ENCODE results near the gene SYT8. TPM values are rescaled to one million over a fixed set of nuclear protein-coding genes. Genes with fewer than 3 reads are reported as not detected.
"Not testable (repeated sequence)": the region's sequence is repeated elsewhere in the genome, so short reads cannot be mapped to it uniquely, and the experiment has no call there.

Gene SYT8
- polyA plus RNA-seq, 1 donor from 2014 or later = not detected

GRCh38 chr11:1812274-1812673, 22.5 kb upstream of the SYT8 start:
- H3K27me3 Mint-ChIP-seq = peaks cover 16% of the 10 kb centered on the region
- H3K4me1 Mint-ChIP-seq = peaks cover 0 to 2% (median 0%) of the 10 kb centered on the region in 3 donors
- H3K27ac Mint-ChIP-seq = no peak overlapping the region
- H3K4me3 Mint-ChIP-seq = no peak overlapping the region
- peaks cover under 1 to 8% (median 4%) of the 10 kb centered on the region in 3 donors for H3K9me3 Mint-ChIP-seq
- H3K36me3 Mint-ChIP-seq = peaks cover 1% of the 10 kb centered on the region

GRCh38 chr11:1812801-1813200, 22.0 kb upstream of the SYT8 start:
- Mint-ChIP-seq H3K4me1 (peaks cover 0 to 2% (median 0%) of the 10 kb centered on the region in 3 donors), H3K4me3 (no peak overlapping the region), H3K27me3 (peaks cover 16% of the 10 kb centered on the region), H3K27ac (no peak overlapping the region), H3K36me3 (peaks cover 3% of the 10 kb centered on the region), H3K9me3 (peaks cover 3 to 8% (median 8%) of the 10 kb centered on the region in 3 donors)

GRCh38 chr11:1813356-1813755, 21.4 kb upstream of the SYT8 start:
- H3K27me3 Mint-ChIP-seq = peaks cover 16% of the 10 kb centered on the region
- not testable (repeated sequence) for H3K27ac Mint-ChIP-seq, H3K9me3 Mint-ChIP-seq, H3K36me3 Mint-ChIP-seq, H3K4me1 Mint-ChIP-seq, H3K4me3 Mint-ChIP-seq

GRCh38 chr11:1814691-1815090, 20.1 kb upstream of the SYT8 start:
- no peak overlapping the region for H3K4me3 Mint-ChIP-seq

GRCh38 chr11:1815311-1815710, 19.5 kb upstream of the SYT8 start:
- Mint-ChIP-seq H3K4me3 (no peak overlapping the region), H3K27me3 (peaks cover 8% of the 10 kb centered on the region), H3K27ac (no peak overlapping the region), H3K36me3 (peaks cover 3% of the 10 kb centered on the region), H3K4me1 (no peaks in the 10 kb centered on the region), H3K9me3 (peaks cover 3 to 7% (median 5%) of the 10 kb centered on the region in 3 donors)

More at GRCh38 chr11:1814691-1815090, 20.1 kb upstream of the SYT8 start:
- H3K36me3 Mint-ChIP-seq = peaks cover 3% of the 10 kb centered on the region
- H3K27me3 Mint-ChIP-seq = peaks cover 11% of the 10 kb centered on the region
- H3K4me1 Mint-ChIP-seq = peaks cover 0 to under 1% (median 0%) of the 10 kb centered on the region in 3 donors
- no peak overlapping the region for H3K27ac Mint-ChIP-seq
- peaks cover 3 to 9% (median 5%) of the 10 kb centered on the region in 3 donors for H3K9me3 Mint-ChIP-seq

GRCh38 chr11:1815751-1816150, 19.0 kb upstream of the SYT8 start:
- Mint-ChIP-seq H3K27me3 (peaks cover 8% of the 10 kb centered on the region), H3K4me3 (no peak overlapping the region), H3K27ac (no peak overlapping the region), H3K4me1 (no peaks in the 10 kb centered on the region), H3K36me3 (peaks cover 3% of the 10 kb centered on the region), H3K9me3 (peaks cover 3 to 7% (median 5%) of the 10 kb centered on the region in 3 donors)

- H3K36me3 Mint-ChIP-seq = peaks cover 3% of the 10 kb centered on the region
- peaks cover 3 to 9% (median 5%) of the 10 kb centered on the region in 3 donors for H3K9me3 Mint-ChIP-seq
- H3K4me1 Mint-ChIP-seq = no peaks in the 10 kb centered on the region
- no peak overlapping the region for H3K27ac Mint-ChIP-seq
- H3K27me3 Mint-ChIP-seq = peaks cover 5% of the 10 kb centered on the region
- H3K4me3 Mint-ChIP-seq = peak overlapping the region in 1 of 4 donors; percentile 8
Observed at GRCh38 chr11:1817000-1817399, 17.8 kb upstream of the SYT8 start.

- Mint-ChIP-seq H3K27ac (no peak overlapping the region), H3K4me1 (no peaks in the 10 kb centered on the region), H3K27me3 (peaks cover 5% of the 10 kb centered on the region), H3K9me3 (peaks cover 3 to 9% (median 5%) of the 10 kb centered on the region in 3 donors), H3K4me3 (peak overlapping the region in 1 of 4 donors; percentile 8), H3K36me3 (peaks cover 3% of the 10 kb centered on the region)
Observed at GRCh38 chr11:1817511-1817910, 17.3 kb upstream of the SYT8 start.

GRCh38 chr11:1819074-1819473, 15.7 kb upstream of the SYT8 start:
- Mint-ChIP-seq H3K9me3 (peaks cover 3 to 5% (median 4%) of the 10 kb centered on the region in 3 donors), H3K4me3 (no peak overlapping the region), H3K4me1 (peaks cover 0 to under 1% (median 0%) of the 10 kb centered on the region in 3 donors), H3K27me3 (peaks cover 3% of the 10 kb centered on the region), H3K27ac (no peak overlapping the region), H3K36me3 (peaks cover 3% of the 10 kb centered on the region)

- Mint-ChIP-seq H3K27ac (no peak overlapping the region), H3K27me3 (peaks cover 3% of the 10 kb centered on the region), H3K9me3 (peaks cover 3 to 5% (median 4%) of the 10 kb centered on the region in 3 donors), H3K4me3 (no peak overlapping the region), H3K4me1 (peaks cover 0 to 1% (median 0%) of the 10 kb centered on the region in 3 donors), H3K36me3 (peaks cover 3% of the 10 kb centered on the region)
Observed at GRCh38 chr11:1820463-1821325, 14.1 kb upstream of the SYT8 start.

- H3K4me1 Mint-ChIP-seq = peaks cover 0 to 1% (median 0%) of the 10 kb centered on the region in 3 donors
- H3K9me3 Mint-ChIP-seq = peaks cover 3 to 5% (median 4%) of the 10 kb centered on the region in 3 donors
- peaks cover 3% of the 10 kb centered on the region for H3K36me3 Mint-ChIP-seq
- H3K27me3 Mint-ChIP-seq = no peaks in the 10 kb centered on the region
- no peak overlapping the region for H3K4me3 Mint-ChIP-seq
- no peak overlapping the region for H3K27ac Mint-ChIP-seq
Observed at GRCh38 chr11:1821562-1821961, 13.2 kb upstream of the SYT8 start.

- no peak overlapping the region for H3K27ac Mint-ChIP-seq
- H3K4me1 Mint-ChIP-seq = peaks cover 0 to 1% (median 0%) of the 10 kb centered on the region in 3 donors
- H3K4me3 Mint-ChIP-seq = no peak overlapping the region
- peaks cover 0 to 4% (median 0%) of the 10 kb centered on the region in 3 donors for H3K9me3 Mint-ChIP-seq
- no peaks in the 10 kb centered on the region for H3K36me3 Mint-ChIP-seq
- no peaks in the 10 kb centered on the region for H3K27me3 Mint-ChIP-seq
Observed at GRCh38 chr11:1822648-1823375, 12.0 kb upstream of the SYT8 start.

GRCh38 chr11:1823376-1824220, 11.2 kb upstream of the SYT8 start:
- Mint-ChIP-seq H3K4me1 (peaks cover 0 to 1% (median 0%) of the 10 kb centered on the region in 3 donors), H3K9me3 (peaks cover 0 to 2% (median 0%) of the 10 kb centered on the region in 3 donors), H3K4me3 (no peak overlapping the region)

GRCh38 chr11:1824221-1825038, 10.4 kb upstream of the SYT8 start:
- no peaks in the 10 kb centered on the region for H3K36me3 Mint-ChIP-seq

More at GRCh38 chr11:1823376-1824220, 11.2 kb upstream of the SYT8 start:
- no peaks in the 10 kb centered on the region for H3K27me3 Mint-ChIP-seq
- H3K36me3 Mint-ChIP-seq = no peaks in the 10 kb centered on the region
- H3K27ac Mint-ChIP-seq = no peak overlapping the region

More at GRCh38 chr11:1824221-1825038, 10.4 kb upstream of the SYT8 start:
- peaks cover 0 to 2% (median 0%) of the 10 kb centered on the region in 3 donors for H3K9me3 Mint-ChIP-seq
- no peak overlapping the region for H3K27ac Mint-ChIP-seq
- H3K4me3 Mint-ChIP-seq = no peak overlapping the region
- peaks cover 0 to 1% (median 0%) of the 10 kb centered on the region in 3 donors for H3K4me1 Mint-ChIP-seq
- H3K27me3 Mint-ChIP-seq = no peaks in the 10 kb centered on the region
